HCT116 (cell line): Measurements from ENCODE around the gene ELMO2. TPM values are rescaled to one million over a fixed set of nuclear protein-coding genes. Genes with fewer than 3 reads are reported as not detected.

Experiments
- ATAC-seq: fragments of 200-7000 bp; cut with Tn5 transposase; 2 replicates; pipeline ENCODE4 v1.9.1; 2020; ENCODE audit warnings: mild to moderate bottlenecking, moderate library complexity
- BruUV-seq: library from RNA; stranded (reverse); fragments of 400-500 nt; replicated peaks from 2 replicates; lab custom pipeline; 2021; lab: Mats Ljungman, UMichigan
- CTCF ChIA-PET: fragments of 300-600 bp; sonication (Branson Sonifier 250); formaldehyde crosslinking; loops from one replicate; lab custom pipeline; 2021; ENCODE audit warnings: antibody characterized with exemption; lab: Charles Lee
- POLR2A ChIA-PET: fragments of 300-600, 350-600 bp; sonication (Branson Sonifier 250); formaldehyde crosslinking; loops from one replicate; lab custom pipeline; 2021; ENCODE audit warnings: antibody characterized with exemption; lab: Charles Lee
- RAD21 ChIA-PET, 2 experiments: fragments of 300-600 bp; sonication (Branson Sonifier 250); formaldehyde crosslinking; loops; one replicate each; lab custom pipeline; 2023; ENCODE audit warnings: low total read pairs in 2 of 2; ENCODE audit not compliant: uncharacterized antibody in 2 of 2, unreplicated experiment in 2 of 2, low non-redundant PET in 1 of 2; lab: Charles Lee
- DNase-seq: peaks from one replicate; pipeline ENCODE4 v3.0.0-alpha.2; 2010; ENCODE audit warnings: low read depth, low spot score
- H2AFZ ChIP-seq: fragments of 200-600 bp; shearing (Covaris generic), sonication (generic); 2 replicates; pipeline ENCODE4 v1.6.1; 2017; ENCODE audit warnings: low read depth, mixed run types, mixed read lengths, antibody characterized with exemption, low read length; ENCODE audit not compliant: poor library complexity, severe bottlenecking
- H3K27ac ChIP-seq: 2 replicates; pipeline ENCODE4 v1.5.1; 2012; ENCODE audit warnings: low read depth, low read length
- H3K27me3 ChIP-seq: fragments of 200-600 bp; sonication (generic); 2 replicates; pipeline ENCODE4 v1.6.1; 2016; ENCODE audit warnings: mixed run types, low read length, mixed read lengths; ENCODE audit not compliant: insufficient read depth
- H3K36me3 ChIP-seq, 2 experiments: fragments of 200-500 bp in 1 of 2; fragments of 200-600 bp in 1 of 2; sonication (Bioruptor generic) in 1 of 2; sonication (generic) in 1 of 2; 2 replicates each; pipeline versions ENCODE4 v1.5.1 to v1.6.1; 2014 to 2016; ENCODE audit warnings: low read length in 2 of 2, inconsistent platforms in 1 of 2, mixed read lengths in 1 of 2, mixed run types in 1 of 2; ENCODE audit not compliant: insufficient read depth in 2 of 2, control insufficient read depth in 1 of 2
- H3K4me1 ChIP-seq, 2 experiments: fragments of 200-600 bp in 1 of 2; sonication (generic) in 1 of 2; 2 replicates each; pipeline versions ENCODE4 v1.5.1 to v1.6.1; 2012 to 2017; ENCODE audit warnings: low read length in 2 of 2, inconsistent platforms in 1 of 2, mild to moderate bottlenecking in 1 of 2, mixed read lengths in 1 of 2, mixed run types in 1 of 2, moderate library complexity in 1 of 2; ENCODE audit not compliant: insufficient read depth in 2 of 2, control insufficient read depth in 1 of 2
- H3K4me2 ChIP-seq: fragments of 200-600 bp; sonication (generic); 2 replicates; pipeline ENCODE4 v1.6.1; 2017; ENCODE audit warnings: mixed run types, low read length, mixed read lengths
- H3K4me3 ChIP-seq, 2 experiments: fragments of 200-600 bp in 1 of 2; sonication (generic) in 1 of 2; replicated peaks in 1 of 2; 2 replicates each; pipeline ENCODE4 v1.5.1; 2011 to 2016; ENCODE audit warnings: low read length in 2 of 2, control low read depth in 1 of 2, low read depth in 1 of 2, mild to moderate bottlenecking in 1 of 2, mixed read lengths in 1 of 2, mixed run types in 1 of 2
- H3K79me2 ChIP-seq: fragments of 200-600 bp; sonication (generic); 2 replicates; pipeline ENCODE4 v1.6.1; 2017; ENCODE audit warnings: mild to moderate bottlenecking, mixed run types, low read length, moderate library complexity, mixed read lengths; ENCODE audit not compliant: insufficient read depth
- H3K9ac ChIP-seq: fragments of 200-600 bp; sonication (generic); 2 replicates; pipeline ENCODE4 v1.6.1; 2016; ENCODE audit warnings: low read length, mixed read lengths
- H3K9me2 ChIP-seq: fragments of 200-600 bp; sonication (generic), shearing (Covaris generic); 2 replicates; pipeline ENCODE4 v1.6.1; 2017; ENCODE audit warnings: mixed run types, mild to moderate bottlenecking, moderate library complexity; ENCODE audit not compliant: insufficient read depth
- H3K9me3 ChIP-seq, 2 experiments: fragments of 200-500 bp in 1 of 2; fragments of 200-600 bp in 1 of 2; sonication (Bioruptor generic) in 1 of 2; sonication (generic) in 1 of 2; 2 replicates each; pipeline ENCODE4 v1.6.1; 2014 to 2017; ENCODE audit warnings: low read length in 2 of 2, mixed read lengths in 2 of 2, inconsistent platforms in 1 of 2, low read depth in 1 of 2, mild to moderate bottlenecking in 1 of 2, mixed run types in 1 of 2, moderate library complexity in 1 of 2; ENCODE audit not compliant: control insufficient read depth in 1 of 2, insufficient read depth in 1 of 2
- H4K20me1 ChIP-seq: fragments of 200-600 bp; sonication (generic), shearing (Covaris generic); 2 replicates; pipeline ENCODE4 v1.6.1; 2017; ENCODE audit warnings: mixed run types, mild to moderate bottlenecking, moderate library complexity; ENCODE audit not compliant: insufficient read depth
- CBX3 ChIP-seq: IDR thresholded peaks from 2 replicates; pipeline ENCODE4 v1.6.1; 2012; ENCODE audit warnings: low read depth
- CEBPB ChIP-seq: IDR thresholded peaks from 2 replicates; pipeline ENCODE4 v1.6.1; 2012; ENCODE audit warnings: low read depth
- CTCF ChIP-seq, 3 experiments: fragments of 200-600 bp in 1 of 3; sonication (generic) in 1 of 3; IDR thresholded peaks in 2 of 3; conservative IDR thresholded peaks in 1 of 3; 2 replicates each; pipeline ENCODE4 v1.5.1; 2012 to 2017; ENCODE audit warnings: low read depth in 2 of 3, low read length in 2 of 3, antibody characterized with exemption in 1 of 3, borderline replicate concordance in 1 of 3, control low read depth in 1 of 3, mild to moderate bottlenecking in 1 of 3, mixed read lengths in 1 of 3, mixed run types in 1 of 3, moderate library complexity in 1 of 3; ENCODE audit not compliant: insufficient read depth in 1 of 3
- EZH2 ChIP-seq: fragments of 200-600 bp; sonication (generic); IDR thresholded peaks from 2 replicates; pipeline ENCODE4 v1.6.1; 2017; ENCODE audit warnings: antibody characterized with exemption, mixed run types
- EZH2phosphoT487 ChIP-seq: fragments of 200-600 bp; IDR thresholded peaks from 2 replicates; pipeline ENCODE4 v1.6.1; 2018; ENCODE audit warnings: antibody characterized with exemption, borderline replicate concordance
- POLR2A ChIP-seq: IDR thresholded peaks from 2 replicates; pipeline ENCODE4 v1.7.0; 2011; ENCODE audit warnings: borderline replicate concordance; ENCODE audit not compliant: insufficient read depth, insufficient read length; ENCODE audit errors: extremely low read depth
- POLR2AphosphoS5 ChIP-seq: IDR thresholded peaks from 2 replicates; pipeline ENCODE4 v1.6.1; 2011; ENCODE audit warnings: mild to moderate bottlenecking, low read depth, low read length, moderate library complexity
- RAD21 ChIP-seq: IDR thresholded peaks from 2 replicates; pipeline ENCODE4 v1.6.1; 2012; ENCODE audit warnings: low read depth, mild to moderate bottlenecking
- SP1 ChIP-seq: IDR thresholded peaks from 2 replicates; pipeline ENCODE4 v1.6.1; 2012; ENCODE audit warnings: low read depth
- TCF7L2 ChIP-seq: IDR thresholded peaks from 2 replicates; pipeline ENCODE4 v1.7.0; 2011; ENCODE audit warnings: borderline replicate concordance, inconsistent platforms; ENCODE audit not compliant: insufficient read depth, insufficient read length; ENCODE audit errors: extremely low read depth
- YY1 ChIP-seq: IDR thresholded peaks from 2 replicates; pipeline ENCODE4 v1.6.1; 2011; ENCODE audit warnings: low read length, low read depth, moderate library complexity, mild to moderate bottlenecking; ENCODE audit not compliant: insufficient replicate concordance; ENCODE audit errors: extremely low read depth
- ZFX ChIP-seq: fragments of 450-650 bp; IDR thresholded peaks from 2 replicates; pipeline ENCODE4 v1.6.1; 2017
- ZNF274 ChIP-seq: fragments of 200-500 bp; sonication (Bioruptor generic); IDR thresholded peaks from 2 replicates; pipeline ENCODE4 v1.6.1; 2014; ENCODE audit warnings: mild to moderate bottlenecking, low read depth, low read length, inconsistent platforms
- intact Hi-C: fragments of 100-400 bp; cut with micrococcal nuclease; formaldehyde crosslinking; loops from 2 replicates; pipeline ENCODE4 v1.10.0; 2022
- total RNA-seq: library from RNA; stranded (reverse); gene quantifications from one replicate; pipeline ENCODE4 v1.2.1, GENCODE V29; 2021; ENCODE audit not compliant: unreplicated experiment
- TF ChIP-seq, protein P1 (sequence below): IDR thresholded peaks from 2 replicates; pipeline ENCODE4 v1.6.1; 2011; ENCODE audit warnings: mild to moderate bottlenecking, low read length, moderate library complexity; ENCODE audit not compliant: insufficient replicate concordance; ENCODE audit errors: extremely low read depth
- TF ChIP-seq, protein P2 (sequence below): IDR thresholded peaks from 2 replicates; pipeline ENCODE4 v1.6.1; 2012
- TF ChIP-seq, protein P3 (sequence below): IDR thresholded peaks from 2 replicates; pipeline ENCODE4 v1.6.1; 2012

Gene ELMO2
- total RNA-seq, 1 experiment from 2014 or later, result 22.9 TPM

- TF ChIP-seq, protein P1, sequence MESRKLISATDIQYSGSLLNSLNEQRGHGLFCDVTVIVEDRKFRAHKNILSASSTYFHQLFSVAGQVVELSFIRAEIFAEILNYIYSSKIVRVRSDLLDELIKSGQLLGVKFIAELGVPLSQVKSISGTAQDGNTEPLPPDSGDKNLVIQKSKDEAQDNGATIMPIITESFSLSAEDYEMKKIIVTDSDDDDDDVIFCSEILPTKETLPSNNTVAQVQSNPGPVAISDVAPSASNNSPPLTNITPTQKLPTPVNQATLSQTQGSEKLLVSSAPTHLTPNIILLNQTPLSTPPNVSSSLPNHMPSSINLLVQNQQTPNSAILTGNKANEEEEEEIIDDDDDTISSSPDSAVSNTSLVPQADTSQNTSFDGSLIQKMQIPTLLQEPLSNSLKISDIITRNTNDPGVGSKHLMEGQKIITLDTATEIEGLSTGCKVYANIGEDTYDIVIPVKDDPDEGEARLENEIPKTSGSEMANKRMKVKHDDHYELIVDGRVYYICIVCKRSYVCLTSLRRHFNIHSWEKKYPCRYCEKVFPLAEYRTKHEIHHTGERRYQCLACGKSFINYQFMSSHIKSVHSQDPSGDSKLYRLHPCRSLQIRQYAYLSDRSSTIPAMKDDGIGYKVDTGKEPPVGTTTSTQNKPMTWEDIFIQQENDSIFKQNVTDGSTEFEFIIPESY, result no peak
- TF ChIP-seq ZFX (no peak), CBX3 (no peak), POLR2A (no peak), CEBPB (no peak), SP1 (no peak), CTCF (IDR thresholded peaks at IDR 0.05 in 2 of 3, conservative IDR thresholded peaks at IDR 0.05 in 1 of 3; ENCODE audit: borderline replicate concordance in 1 of 3, insufficient read depth in 1 of 3, low read depth in 2 of 3, low read length in 2 of 3) (no peak)
- TF ChIP-seq, protein P2, sequence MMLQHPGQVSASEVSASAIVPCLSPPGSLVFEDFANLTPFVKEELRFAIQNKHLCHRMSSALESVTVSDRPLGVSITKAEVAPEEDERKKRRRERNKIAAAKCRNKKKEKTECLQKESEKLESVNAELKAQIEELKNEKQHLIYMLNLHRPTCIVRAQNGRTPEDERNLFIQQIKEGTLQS, result no peak
These were observed 74.6 kb downstream of the ELMO2 start (continued) for GRCh38 chr20:46331611-46332361.

DNA sequence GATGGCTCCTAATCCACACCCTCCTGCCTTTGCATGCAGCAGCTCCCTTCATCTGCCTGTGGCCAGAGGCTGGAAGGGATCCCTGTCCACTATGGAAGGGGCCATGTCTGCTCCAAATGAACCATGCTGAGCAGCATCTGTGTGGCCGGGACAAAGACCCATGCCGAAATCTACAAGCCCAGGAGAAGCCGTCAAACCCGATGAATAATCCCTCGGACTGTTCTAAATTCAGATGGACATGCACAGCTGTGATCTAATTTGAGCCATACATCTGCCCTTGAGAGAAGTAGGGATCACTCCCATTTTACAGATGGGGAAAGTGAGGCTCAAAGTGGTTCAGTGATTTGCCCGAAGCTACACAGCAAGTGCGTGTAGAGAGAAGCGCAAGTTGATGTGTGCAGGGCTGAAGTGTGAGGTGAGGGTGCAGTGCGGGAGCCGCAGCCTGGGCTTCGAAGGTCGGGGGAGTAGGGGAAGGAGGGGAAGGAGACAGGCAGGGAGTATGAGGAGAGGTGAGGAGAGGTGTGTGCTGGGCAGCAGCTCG is 75.5 kb downstream of the ELMO2 start:
- no peaks in the 10 kb centered on the region for H3K79me2 ChIP-seq
- no peak overlapping the region for H2AFZ ChIP-seq
- no TSS peak for BruUV-seq
- ChIA-PET CTCF (interaction anchor here (1.7 kb wide), 1 partner anchor 18 kb away, joined by 5 read pairs; no protein-coding TSS in a partner anchor), RAD21 (no interaction called here), POLR2A (no interaction called here)
- ATAC-seq (no peak), DNase-seq (no peak)
- H3K9me2 ChIP-seq, result no peaks in the 10 kb centered on the region
- no peak overlapping the region for H3K9ac ChIP-seq
- H3K36me3 ChIP-seq, result no peaks in the 10 kb centered on the region
- no peaks in the 10 kb centered on the region for H3K9me3 ChIP-seq
- no peak overlapping the region for H3K27ac ChIP-seq
- peaks cover 0 to 5% of the 10 kb centered on the region in 2 experiments; a peak in 1 of 4 replicates for H3K4me1 ChIP-seq
- no peaks in the 10 kb centered on the region for H4K20me1 ChIP-seq
- no peaks in the 10 kb centered on the region; the same call in 1 of the 2 replicates for H3K27me3 ChIP-seq
- intact Hi-C loops, result no loop called here
- no peak overlapping the region for H3K4me2 ChIP-seq
- H3K4me3 ChIP-seq, result no peak overlapping the region
- no peak for TF ChIP-seq EZH2
- TF ChIP-seq CBX3, result no peak
- TF ChIP-seq CEBPB, result no peak
- no peak for TF ChIP-seq ZNF274
- no peak for TF ChIP-seq POLR2AphosphoS5
- TF ChIP-seq, protein P1, result no peak
- no peak for TF ChIP-seq YY1
- TF ChIP-seq EZH2phosphoT487, result no peak
- no peak for TF ChIP-seq RAD21
- no peak for TF ChIP-seq TCF7L2
- TF ChIP-seq, protein P3, sequence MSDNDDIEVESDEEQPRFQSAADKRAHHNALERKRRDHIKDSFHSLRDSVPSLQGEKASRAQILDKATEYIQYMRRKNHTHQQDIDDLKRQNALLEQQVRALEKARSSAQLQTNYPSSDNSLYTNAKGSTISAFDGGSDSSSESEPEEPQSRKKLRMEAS, result no peak
